CD4-positive, alpha-beta T cell treated with Interleukin-17A for 4 hours (primary cell): Measurements from ENCODE around the gene KLF15.

Source experiments
- DNase-seq: peaks from one replicate; pipeline ENCODE4 v3.0.0-alpha.2; 2020; ENCODE audit warnings: mixed read lengths

Gene KLF15

GRCh38 chr3:126360046-126360713, 3.0 kb upstream of the KLF15 start:
- DNase-seq, result no peak

DNA sequence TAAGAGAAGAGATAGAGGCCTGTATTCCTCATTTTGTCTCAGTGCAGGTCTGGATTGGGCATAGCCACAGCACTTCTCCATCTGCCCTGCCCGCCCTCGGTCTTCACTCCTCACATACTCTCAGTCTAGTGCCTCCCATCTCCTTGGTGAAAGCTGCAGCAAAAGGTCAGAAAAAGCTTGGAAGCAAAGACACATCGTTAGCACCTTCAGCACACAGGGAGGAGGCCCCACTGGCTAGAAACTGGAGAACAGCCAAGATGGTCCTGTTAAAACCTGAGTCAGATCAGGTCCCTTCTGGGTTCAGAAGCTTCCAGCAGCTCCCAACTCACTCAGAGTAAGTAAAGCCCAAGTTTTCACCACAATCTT, 1.6 kb upstream of the KLF15 start:
- DNase-seq, result no peak

DNA sequence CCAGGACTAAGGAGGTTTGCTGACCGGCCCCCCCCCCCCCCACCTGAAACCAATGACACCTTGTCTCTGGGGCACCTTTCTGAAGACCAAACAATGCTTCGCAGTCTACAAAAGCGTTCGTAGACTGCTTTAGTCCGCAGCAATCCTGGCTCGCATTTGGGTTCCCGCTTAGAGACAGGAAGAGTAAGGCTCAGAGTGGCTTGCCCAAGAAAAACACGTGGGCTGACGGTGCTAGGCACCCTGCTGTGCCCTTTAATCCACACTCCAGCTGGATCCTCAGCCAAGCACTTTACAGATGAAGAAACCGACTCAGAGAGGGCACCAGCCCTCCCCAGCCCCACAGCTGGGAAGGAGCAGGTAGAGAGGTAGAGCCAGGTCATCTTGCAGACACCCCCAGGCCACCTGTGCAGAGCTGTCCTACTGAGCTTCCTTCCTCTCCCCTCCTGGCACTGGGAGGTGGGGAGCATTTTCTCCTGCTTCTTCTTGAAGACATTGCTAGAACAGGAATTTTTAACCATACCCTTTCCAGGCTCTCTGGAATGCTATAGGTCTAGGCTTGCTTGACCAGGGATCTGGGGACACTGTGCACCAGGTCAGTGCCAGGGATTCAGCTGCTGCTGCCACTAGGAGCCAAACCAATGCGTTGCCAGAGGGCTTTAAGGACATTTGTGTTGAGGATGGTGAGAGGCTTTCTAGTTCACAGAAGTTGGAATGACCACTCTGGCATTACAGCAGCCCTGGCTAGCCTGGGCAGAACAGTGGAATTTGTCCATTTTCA, 1.0 kb upstream of the KLF15 start:
- no peak for DNase-seq

DNA sequence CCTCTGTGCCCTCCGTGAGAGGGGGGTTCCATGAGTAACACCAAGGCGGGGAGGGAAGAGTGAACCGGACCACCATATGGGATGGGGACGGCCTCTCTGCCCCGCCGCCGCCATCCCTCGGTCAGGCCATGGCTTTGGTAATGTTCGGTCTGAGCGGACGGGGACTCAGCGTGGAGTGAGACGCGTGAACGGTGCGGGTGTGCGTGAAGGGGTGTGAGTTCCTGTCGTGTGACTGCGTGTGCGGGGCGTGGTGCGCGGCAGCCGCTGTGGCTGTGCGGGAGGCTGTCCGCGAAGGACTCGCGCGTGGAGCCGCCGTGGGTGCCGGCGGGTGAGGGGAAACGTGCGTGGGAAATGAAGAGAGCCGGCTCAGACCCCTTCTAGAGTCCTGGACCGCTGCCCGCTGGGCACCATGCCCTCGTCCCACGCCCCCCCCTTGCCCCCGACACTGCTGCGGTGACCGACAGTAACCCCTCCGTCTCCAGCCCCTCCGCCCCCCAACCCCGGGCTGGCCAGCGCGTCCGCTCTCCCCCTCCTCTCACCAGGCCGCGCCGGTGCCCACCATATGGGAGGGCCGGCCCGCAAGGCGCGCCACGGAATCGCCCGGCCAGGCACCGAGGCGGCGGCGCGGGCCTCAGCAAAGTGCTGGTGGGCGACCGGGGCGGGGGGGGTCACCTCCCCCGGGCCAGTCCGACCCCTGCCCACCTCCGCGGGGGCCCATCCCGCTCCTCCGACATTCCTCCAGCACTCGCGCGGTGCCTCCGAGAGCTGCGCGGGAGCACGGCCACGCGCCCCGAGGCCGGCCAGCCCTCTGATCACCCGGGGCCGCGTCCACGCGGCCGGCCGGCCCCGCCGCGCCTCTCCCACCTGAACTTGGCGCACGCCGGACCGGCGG, 589 bp downstream of the KLF15 start:
- peak; percentile 27 for DNase-seq

DNA sequence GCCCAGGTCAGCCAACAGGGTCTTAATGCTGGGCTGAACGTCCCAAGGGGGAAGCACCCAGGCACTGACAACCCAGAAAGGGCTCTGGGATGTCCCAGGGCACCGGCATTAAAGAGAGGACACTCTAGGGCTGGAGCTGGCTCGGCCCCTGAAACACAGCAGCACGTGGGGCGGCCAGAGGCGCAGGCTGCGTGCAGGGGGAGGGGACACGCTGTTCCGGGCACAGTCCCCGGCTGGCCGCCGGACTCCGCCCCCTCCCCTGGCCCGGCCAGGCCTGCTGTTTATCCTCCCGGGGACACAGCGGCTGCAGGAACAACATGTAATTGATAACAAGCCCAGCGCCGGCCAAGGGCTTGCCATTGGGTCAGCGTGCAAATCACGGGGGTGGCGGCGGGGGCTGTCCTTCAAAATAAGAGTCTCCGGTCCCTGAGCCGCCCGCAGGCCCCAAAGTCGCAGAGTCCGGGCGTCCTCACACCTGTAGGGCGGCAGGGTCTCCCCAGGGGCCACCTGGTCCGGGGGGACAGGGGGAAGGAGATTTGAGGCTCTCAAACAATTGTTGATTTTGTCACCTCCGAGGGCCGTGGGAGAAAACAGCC, 1.3 kb downstream of the KLF15 start:
- DNase-seq, result peak; percentile 12

- DNase-seq, result no peak
Observed at GRCh38 chr3:126355251-126355650, 2.0 kb downstream of the KLF15 start.

- no peak for DNase-seq
Observed at GRCh38 chr3:126354776-126355175, 2.4 kb downstream of the KLF15 start.

DNA sequence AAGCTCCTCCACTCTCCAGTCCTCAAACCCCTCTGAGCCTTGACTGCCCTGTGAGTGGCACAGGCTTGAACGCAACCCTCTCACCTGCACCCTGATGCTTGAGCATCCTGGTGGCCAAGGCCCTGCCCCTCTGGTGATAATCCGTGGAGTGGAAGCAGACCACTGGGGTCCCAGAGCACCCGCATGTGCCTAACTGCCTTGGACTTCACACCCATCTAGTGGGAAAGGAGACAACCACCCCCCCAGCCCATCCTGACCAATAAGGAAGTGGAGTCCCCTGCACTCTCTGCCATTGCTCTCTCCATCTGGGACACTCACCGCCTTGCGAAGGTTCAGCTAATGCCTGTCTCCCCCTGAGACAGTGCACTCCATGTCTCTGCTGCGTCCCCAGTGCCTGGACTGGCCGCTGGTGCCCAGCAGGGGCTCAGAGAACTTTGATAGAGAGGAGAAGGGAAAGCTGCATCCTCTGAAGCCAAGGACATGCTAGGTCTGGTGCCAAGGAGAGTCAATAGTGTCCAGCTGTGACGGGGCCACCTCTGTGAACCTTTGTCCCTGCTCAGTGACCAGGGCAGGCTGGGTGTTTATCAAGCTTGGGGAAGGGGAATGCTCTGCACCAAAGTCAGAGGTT, 3.4 kb downstream of the KLF15 start:
- DNase-seq, result no peak

GRCh38 chr3:126352476-126353454, 4.4 kb downstream of the KLF15 start:
- DNase-seq, result no peak

DNA sequence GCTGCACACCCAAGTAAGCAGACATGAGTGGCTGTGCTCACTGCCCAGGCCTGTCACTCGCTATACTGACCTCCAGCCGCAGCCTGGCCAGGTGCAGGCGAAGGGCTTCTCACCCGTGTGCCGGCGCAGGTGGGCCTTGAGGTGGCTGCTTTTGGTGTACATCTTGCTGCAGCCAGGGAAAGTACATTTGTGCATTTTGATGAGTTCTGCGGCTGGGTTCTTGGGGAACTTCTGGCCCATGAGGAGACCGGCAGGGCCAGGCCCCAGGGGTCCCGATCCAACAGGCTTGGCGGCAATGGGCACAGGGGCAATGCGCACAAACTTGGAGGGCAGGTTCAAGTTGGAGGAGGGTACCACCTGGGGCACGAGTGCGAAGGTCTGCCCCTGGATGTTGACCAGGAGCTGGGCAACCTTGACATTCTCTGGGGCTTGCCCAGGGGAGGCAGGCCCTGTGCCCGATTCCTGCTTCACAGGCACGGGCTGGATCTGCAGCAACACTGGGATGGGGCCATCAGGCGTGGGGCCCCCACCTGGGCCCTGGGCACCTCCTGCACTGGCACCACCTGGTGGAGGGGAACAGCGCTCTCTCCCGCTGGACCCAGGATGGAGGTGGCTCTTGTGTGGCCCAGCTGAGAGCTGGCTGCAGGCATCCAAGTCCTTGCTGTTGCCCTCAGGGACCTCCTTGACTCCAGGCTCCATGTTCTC, 5.3 kb downstream of the KLF15 start:
- no peak for DNase-seq

- DNase-seq, result no peak
Observed at GRCh38 chr3:126351086-126351770, 6.0 kb downstream of the KLF15 start.

- DNase-seq, result no peak
Observed at GRCh38 chr3:126350502-126351085, 6.6 kb downstream of the KLF15 start.

- no peak for DNase-seq
Observed at GRCh38 chr3:126349611-126350501, 7.4 kb downstream of the KLF15 start.

- no peak for DNase-seq
Observed at GRCh38 chr3:126349071-126349470, 8.1 kb downstream of the KLF15 start.

GRCh38 chr3:126348308-126348920, 8.8 kb downstream of the KLF15 start:
- DNase-seq, result no peak

- DNase-seq, result no peak
Observed at GRCh38 chr3:126347543-126348161, 9.6 kb downstream of the KLF15 start.

- DNase-seq, result no peak
Observed at GRCh38 chr3:126346466-126346865, 10.7 kb downstream of the KLF15 start.
